Loucy (cell line): ENCODE measurements around the gene GNA15.

Source experiments
- EZH2phosphoT487 ChIP-seq: fragments of 200-600 bp; IDR thresholded peaks from 2 replicates; pipeline ENCODE4 v1.6.1; 2018; ENCODE audit warnings: antibody characterized with exemption, mild to moderate bottlenecking, moderate library complexity, borderline replicate concordance
- TF ChIP-seq, protein P1 (sequence below): fragments of 200-600 bp; sonication (generic); conservative IDR thresholded peaks from 2 replicates; pipeline ENCODE4 v1.5.1; 2014; ENCODE audit warnings: mild to moderate bottlenecking, antibody characterized with exemption, low read length

DNA sequence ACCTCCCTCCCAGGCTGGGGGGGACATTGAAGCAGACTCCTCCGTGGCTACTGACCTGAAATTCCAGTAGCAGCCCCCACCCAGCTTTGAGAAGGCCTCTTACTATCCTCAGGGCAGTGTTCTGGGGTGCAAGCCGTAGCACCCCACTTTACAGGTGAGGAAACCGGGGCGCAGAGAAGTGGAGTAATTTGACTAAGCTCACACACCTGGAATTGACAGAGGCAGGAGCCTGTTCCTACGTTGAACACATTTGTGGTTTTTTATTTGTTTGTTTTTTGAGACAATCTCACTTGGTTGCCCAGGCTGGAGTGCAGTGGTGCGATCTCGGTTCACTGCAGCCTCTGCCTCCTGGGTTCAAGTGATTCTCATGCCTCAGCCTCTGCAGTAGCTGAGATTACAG lies 28.1 kb downstream of the GNA15 start:
- TF ChIP-seq, protein P1, sequence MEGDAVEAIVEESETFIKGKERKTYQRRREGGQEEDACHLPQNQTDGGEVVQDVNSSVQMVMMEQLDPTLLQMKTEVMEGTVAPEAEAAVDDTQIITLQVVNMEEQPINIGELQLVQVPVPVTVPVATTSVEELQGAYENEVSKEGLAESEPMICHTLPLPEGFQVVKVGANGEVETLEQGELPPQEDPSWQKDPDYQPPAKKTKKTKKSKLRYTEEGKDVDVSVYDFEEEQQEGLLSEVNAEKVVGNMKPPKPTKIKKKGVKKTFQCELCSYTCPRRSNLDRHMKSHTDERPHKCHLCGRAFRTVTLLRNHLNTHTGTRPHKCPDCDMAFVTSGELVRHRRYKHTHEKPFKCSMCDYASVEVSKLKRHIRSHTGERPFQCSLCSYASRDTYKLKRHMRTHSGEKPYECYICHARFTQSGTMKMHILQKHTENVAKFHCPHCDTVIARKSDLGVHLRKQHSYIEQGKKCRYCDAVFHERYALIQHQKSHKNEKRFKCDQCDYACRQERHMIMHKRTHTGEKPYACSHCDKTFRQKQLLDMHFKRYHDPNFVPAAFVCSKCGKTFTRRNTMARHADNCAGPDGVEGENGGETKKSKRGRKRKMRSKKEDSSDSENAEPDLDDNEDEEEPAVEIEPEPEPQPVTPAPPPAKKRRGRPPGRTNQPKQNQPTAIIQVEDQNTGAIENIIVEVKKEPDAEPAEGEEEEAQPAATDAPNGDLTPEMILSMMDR = no peak
- TF ChIP-seq EZH2phosphoT487 = no peak
